OCI-LY3 (cell line): ENCODE data around the gene TAS1R1.

Source experiments
- H2AFZ ChIP-seq: fragments of 200-600, 300-600 bp; shearing (Covaris generic); 2 replicates; pipeline ENCODE4 v1.6.0; 2014; ENCODE audit warnings: antibody characterized with exemption, low read depth, low read length
- H3K27ac ChIP-seq: fragments of 200-600, 300-600 bp; sonication (generic); 2 replicates; pipeline ENCODE4 v1.5.1; 2014; ENCODE audit warnings: mild to moderate bottlenecking, low read length, moderate library complexity, mixed read lengths
- H3K27me3 ChIP-seq: fragments of 200-600, 300-600 bp; sonication (generic); 2 replicates; pipeline ENCODE4 v1.6.1; 2014; ENCODE audit warnings: low read depth, low read length, mixed read lengths
- H3K36me3 ChIP-seq: fragments of 200-600, 300-600 bp; sonication (generic); replicated peaks from 2 replicates; pipeline ENCODE3; 2014; ENCODE audit warnings: low read depth, low read length, mixed read lengths
- H3K4me1 ChIP-seq: fragments of 300-600, 200-600 bp; sonication (generic); 2 replicates; pipeline ENCODE4 v1.6.1; 2014; ENCODE audit warnings: low read length, mixed read lengths
- H3K4me2 ChIP-seq: fragments of 200-600, 300-600 bp; sonication (generic); 2 replicates; pipeline ENCODE4 v1.6.1; 2014; ENCODE audit warnings: low read length, mixed read lengths
- H3K4me3 ChIP-seq: fragments of 300-600, 200-600 bp; sonication (generic); 2 replicates; pipeline ENCODE4 v1.5.1; 2014; ENCODE audit warnings: antibody characterized with exemption, mild to moderate bottlenecking, low read length, moderate library complexity
- H3K79me2 ChIP-seq: fragments of 300-600, 200-600 bp; shearing (Covaris generic); 2 replicates; pipeline ENCODE4 v1.6.1; 2014; ENCODE audit warnings: mild to moderate bottlenecking, low read length, mixed read lengths
- H3K9ac ChIP-seq: fragments of 300-600, 200-600 bp; shearing (Covaris generic); 2 replicates; pipeline ENCODE4 v1.6.0; 2014; ENCODE audit warnings: mild to moderate bottlenecking, low read length, moderate library complexity
- H3K9me3 ChIP-seq: fragments of 200-600, 300-600 bp; shearing (Covaris generic); 2 replicates; pipeline ENCODE4 v1.6.1; 2014; ENCODE audit warnings: low read length, mixed read lengths; ENCODE audit not compliant: insufficient read depth
- H4K20me1 ChIP-seq: fragments of 200-600, 300-600 bp; sonication (generic); 2 replicates; pipeline ENCODE4 v1.6.1; 2016; ENCODE audit warnings: low read length, mixed read lengths; ENCODE audit not compliant: insufficient read depth
- EZH2phosphoT487 ChIP-seq: fragments of 200-600 bp; shearing (Covaris generic); IDR thresholded peaks from 2 replicates; pipeline ENCODE4 v1.6.1; 2018; ENCODE audit warnings: antibody characterized with exemption, mixed run types, low read depth
- TF ChIP-seq, protein P1 (sequence below): fragments of 200-600, 300-600 bp; sonication (generic); IDR thresholded peaks from 2 replicates; pipeline ENCODE4 v1.5.1; 2014; ENCODE audit warnings: antibody characterized with exemption, low read length, low read depth

Gene TAS1R1

GRCh38 chr1:6515771-6516170, 39.3 kb upstream of the TAS1R1 start:
- Histone ChIP-seq H3K9ac (no peak overlapping the region), H3K27ac (no peak overlapping the region), H3K27me3 (no peaks in the 10 kb centered on the region), H3K36me3 (no peaks in the 10 kb centered on the region), H3K79me2 (no peaks in the 10 kb centered on the region), H3K4me1 (peaks cover 7% of the 10 kb centered on the region), H3K4me3 (no peak overlapping the region), H2AFZ (no peak overlapping the region), H3K9me3 (no peaks in the 10 kb centered on the region), H3K4me2 (no peak overlapping the region), H4K20me1 (no peaks in the 10 kb centered on the region)
- TF ChIP-seq EZH2phosphoT487, result no peak
- TF ChIP-seq, protein P1, sequence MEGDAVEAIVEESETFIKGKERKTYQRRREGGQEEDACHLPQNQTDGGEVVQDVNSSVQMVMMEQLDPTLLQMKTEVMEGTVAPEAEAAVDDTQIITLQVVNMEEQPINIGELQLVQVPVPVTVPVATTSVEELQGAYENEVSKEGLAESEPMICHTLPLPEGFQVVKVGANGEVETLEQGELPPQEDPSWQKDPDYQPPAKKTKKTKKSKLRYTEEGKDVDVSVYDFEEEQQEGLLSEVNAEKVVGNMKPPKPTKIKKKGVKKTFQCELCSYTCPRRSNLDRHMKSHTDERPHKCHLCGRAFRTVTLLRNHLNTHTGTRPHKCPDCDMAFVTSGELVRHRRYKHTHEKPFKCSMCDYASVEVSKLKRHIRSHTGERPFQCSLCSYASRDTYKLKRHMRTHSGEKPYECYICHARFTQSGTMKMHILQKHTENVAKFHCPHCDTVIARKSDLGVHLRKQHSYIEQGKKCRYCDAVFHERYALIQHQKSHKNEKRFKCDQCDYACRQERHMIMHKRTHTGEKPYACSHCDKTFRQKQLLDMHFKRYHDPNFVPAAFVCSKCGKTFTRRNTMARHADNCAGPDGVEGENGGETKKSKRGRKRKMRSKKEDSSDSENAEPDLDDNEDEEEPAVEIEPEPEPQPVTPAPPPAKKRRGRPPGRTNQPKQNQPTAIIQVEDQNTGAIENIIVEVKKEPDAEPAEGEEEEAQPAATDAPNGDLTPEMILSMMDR, result no peak

GRCh38 chr1:6517435-6517851, 37.7 kb upstream of the TAS1R1 start:
- Histone ChIP-seq H3K27me3 (no peaks in the 10 kb centered on the region), H3K79me2 (no peaks in the 10 kb centered on the region), H3K9ac (no peak overlapping the region), H2AFZ (no peak overlapping the region), H3K4me1 (peaks cover 7% of the 10 kb centered on the region), H3K27ac (no peak overlapping the region), H4K20me1 (no peaks in the 10 kb centered on the region), H3K4me2 (no peak overlapping the region), H3K9me3 (no peaks in the 10 kb centered on the region), H3K4me3 (no peak overlapping the region), H3K36me3 (no peaks in the 10 kb centered on the region)
- TF ChIP-seq, protein P1, result no peak
- no peak for TF ChIP-seq EZH2phosphoT487

GRCh38 chr1:6519491-6519934, 35.6 kb upstream of the TAS1R1 start:
- Histone ChIP-seq H3K79me2 (no peaks in the 10 kb centered on the region), H3K27me3 (no peaks in the 10 kb centered on the region), H4K20me1 (no peaks in the 10 kb centered on the region), H3K4me2 (no peak overlapping the region), H3K9me3 (no peaks in the 10 kb centered on the region), H3K27ac (no peak overlapping the region), H2AFZ (no peak overlapping the region), H3K4me3 (no peak overlapping the region), H3K36me3 (peaks cover 4% of the 10 kb centered on the region), H3K9ac (no peak overlapping the region), H3K4me1 (no peaks in the 10 kb centered on the region)
- TF ChIP-seq, protein P1, result no peak
- no peak for TF ChIP-seq EZH2phosphoT487

DNA sequence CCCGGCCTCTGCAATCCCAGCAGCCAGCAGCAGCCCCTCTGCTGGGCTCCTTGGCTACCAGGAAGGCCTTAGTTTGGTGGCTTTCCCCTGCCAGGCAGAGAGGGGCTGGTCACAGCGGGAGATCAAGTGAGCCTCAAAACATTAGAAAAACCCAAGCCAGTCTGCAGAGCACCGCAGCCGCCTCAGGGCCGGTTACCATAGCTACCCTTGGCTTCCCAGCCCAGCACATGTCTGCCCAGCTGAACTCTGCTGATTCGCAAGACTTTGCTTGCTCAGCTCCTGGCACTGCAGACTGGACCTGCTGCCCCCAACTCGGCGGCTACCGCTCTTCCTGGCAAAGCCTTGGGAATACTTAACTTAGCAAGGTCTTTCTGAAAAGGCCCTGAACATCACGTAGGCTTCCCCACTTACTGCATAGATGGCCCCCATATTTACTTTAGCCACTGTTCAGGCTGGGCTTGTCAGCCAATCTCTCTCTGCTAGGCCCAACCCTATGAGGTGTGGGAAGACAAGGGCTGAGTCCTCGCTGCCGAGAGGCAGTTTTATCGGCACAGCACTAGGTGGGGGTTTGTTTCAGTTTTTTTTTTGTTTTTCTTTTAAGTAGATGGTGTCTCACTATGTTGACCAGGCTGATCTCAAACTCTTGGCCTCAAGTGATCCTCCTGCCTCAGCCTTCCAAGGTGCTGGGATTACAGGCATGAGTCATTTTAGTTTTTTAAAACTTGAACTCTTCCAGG, 35.0 kb upstream of the TAS1R1 start:
- Histone ChIP-seq H3K9me3 (no peaks in the 10 kb centered on the region), H4K20me1 (no peaks in the 10 kb centered on the region), H3K4me1 (no peaks in the 10 kb centered on the region), H2AFZ (no peak overlapping the region), H3K27me3 (no peaks in the 10 kb centered on the region), H3K79me2 (no peaks in the 10 kb centered on the region), H3K4me2 (no peak overlapping the region), H3K4me3 (no peak overlapping the region), H3K9ac (no peak overlapping the region), H3K27ac (no peak overlapping the region), H3K36me3 (peaks cover 4% of the 10 kb centered on the region)
- TF ChIP-seq EZH2phosphoT487, result no peak
- TF ChIP-seq, protein P1, result no peak
